Measurements from ENCODE around the gene TCF12.

DNA sequence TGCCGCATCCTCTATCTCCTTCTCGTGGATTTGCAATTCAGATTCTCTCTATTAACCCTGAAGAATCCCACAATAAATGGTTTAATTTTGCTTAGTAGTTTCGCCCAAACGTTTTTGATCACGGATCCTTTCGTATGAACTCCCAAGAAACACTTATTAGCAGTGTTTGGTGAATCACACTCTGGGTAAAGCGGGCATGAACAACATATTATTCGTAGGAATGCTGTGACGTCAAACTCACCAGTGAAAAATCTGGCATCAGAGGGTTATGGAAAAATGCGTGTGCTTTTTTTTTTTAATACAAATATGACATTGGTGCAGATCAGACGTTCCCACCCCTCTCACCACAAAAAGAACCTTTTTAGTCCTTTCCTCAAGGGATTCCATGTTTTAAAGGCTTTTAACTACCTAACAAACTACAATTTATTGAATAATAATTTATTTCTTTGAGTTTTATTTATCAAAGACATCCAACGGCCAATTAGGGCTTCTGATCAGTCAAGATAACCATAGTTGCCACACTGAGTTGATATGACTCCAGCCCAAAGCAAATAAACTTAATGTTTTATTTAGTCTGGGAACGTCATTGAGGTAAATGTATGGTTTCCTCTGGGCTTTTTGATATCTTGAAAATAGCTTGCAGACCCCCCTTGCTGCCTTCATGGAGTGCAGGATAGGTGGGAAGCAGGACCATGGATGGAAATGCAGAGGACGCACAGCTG is 412.3 kb downstream of the TCF12 start:
- no peak for TF ChIP-seq EP300 (IDR thresholded peaks at IDR 0.05; ENCODE audit: borderline replicate concordance)
- TF ChIP-seq, protein P1, sequence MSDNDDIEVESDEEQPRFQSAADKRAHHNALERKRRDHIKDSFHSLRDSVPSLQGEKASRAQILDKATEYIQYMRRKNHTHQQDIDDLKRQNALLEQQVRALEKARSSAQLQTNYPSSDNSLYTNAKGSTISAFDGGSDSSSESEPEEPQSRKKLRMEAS (IDR thresholded peaks at IDR 0.05), result no peak
- TF ChIP-seq ZBTB7A (IDR thresholded peaks at IDR 0.05; ENCODE audit: low read depth), result no peak
- TF ChIP-seq YY1 (IDR thresholded peaks at IDR 0.05; ENCODE audit: low read depth), result no peak
- no peak for TF ChIP-seq EGR1 (IDR thresholded peaks at IDR 0.05)
- TF ChIP-seq FOXM1 (IDR thresholded peaks at IDR 0.05; ENCODE audit: borderline replicate concordance, low read depth), result no peak
- TF ChIP-seq RAD21 (IDR thresholded peaks at IDR 0.05; ENCODE audit: low read depth), result no peak
- no peak for TF ChIP-seq NFIC (IDR thresholded peaks at IDR 0.05)
- no peak for TF ChIP-seq TAF1 (IDR thresholded peaks at IDR 0.05; ENCODE audit: low read depth)
- no peak for TF ChIP-seq TCF12 (IDR thresholded peaks at IDR 0.05; ENCODE audit: low read depth)
- TF ChIP-seq, protein P2, sequence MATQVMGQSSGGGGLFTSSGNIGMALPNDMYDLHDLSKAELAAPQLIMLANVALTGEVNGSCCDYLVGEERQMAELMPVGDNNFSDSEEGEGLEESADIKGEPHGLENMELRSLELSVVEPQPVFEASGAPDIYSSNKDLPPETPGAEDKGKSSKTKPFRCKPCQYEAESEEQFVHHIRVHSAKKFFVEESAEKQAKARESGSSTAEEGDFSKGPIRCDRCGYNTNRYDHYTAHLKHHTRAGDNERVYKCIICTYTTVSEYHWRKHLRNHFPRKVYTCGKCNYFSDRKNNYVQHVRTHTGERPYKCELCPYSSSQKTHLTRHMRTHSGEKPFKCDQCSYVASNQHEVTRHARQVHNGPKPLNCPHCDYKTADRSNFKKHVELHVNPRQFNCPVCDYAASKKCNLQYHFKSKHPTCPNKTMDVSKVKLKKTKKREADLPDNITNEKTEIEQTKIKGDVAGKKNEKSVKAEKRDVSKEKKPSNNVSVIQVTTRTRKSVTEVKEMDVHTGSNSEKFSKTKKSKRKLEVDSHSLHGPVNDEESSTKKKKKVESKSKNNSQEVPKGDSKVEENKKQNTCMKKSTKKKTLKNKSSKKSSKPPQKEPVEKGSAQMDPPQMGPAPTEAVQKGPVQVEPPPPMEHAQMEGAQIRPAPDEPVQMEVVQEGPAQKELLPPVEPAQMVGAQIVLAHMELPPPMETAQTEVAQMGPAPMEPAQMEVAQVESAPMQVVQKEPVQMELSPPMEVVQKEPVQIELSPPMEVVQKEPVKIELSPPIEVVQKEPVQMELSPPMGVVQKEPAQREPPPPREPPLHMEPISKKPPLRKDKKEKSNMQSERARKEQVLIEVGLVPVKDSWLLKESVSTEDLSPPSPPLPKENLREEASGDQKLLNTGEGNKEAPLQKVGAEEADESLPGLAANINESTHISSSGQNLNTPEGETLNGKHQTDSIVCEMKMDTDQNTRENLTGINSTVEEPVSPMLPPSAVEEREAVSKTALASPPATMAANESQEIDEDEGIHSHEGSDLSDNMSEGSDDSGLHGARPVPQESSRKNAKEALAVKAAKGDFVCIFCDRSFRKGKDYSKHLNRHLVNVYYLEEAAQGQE (IDR thresholded peaks at IDR 0.05; ENCODE audit: low read depth), result no peak
- no peak for TF ChIP-seq TEAD4 (IDR thresholded peaks at IDR 0.05)
- TF ChIP-seq, protein P3, sequence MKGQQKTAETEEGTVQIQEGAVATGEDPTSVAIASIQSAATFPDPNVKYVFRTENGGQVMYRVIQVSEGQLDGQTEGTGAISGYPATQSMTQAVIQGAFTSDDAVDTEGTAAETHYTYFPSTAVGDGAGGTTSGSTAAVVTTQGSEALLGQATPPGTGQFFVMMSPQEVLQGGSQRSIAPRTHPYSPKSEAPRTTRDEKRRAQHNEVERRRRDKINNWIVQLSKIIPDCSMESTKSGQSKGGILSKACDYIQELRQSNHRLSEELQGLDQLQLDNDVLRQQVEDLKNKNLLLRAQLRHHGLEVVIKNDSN (IDR thresholded peaks at IDR 0.05), result no peak
